Left lung (tissue), 10 donors: ENCODE data around the gene SPIN1. TPM values are rescaled to one million over a fixed set of nuclear protein-coding genes. Genes with fewer than 3 reads are reported as not detected.

ENCODE experiments used
- ATAC-seq: fragments of 200-7000 bp; cut with Tn5 transposase; one replicate; pipeline ENCODE4 v1.9.1; 2020; ENCODE audit warnings: moderate library complexity
- DNase-seq, 4 donors: peaks; one replicate each; pipeline ENCODE4 v3.0.0-alpha.2; 2013 to 2020
- H3K27ac ChIP-seq, 2 donors: fragments of 200-600 bp; sonication (generic) in 1 of 2; one replicate each; pipeline versions ENCODE4 v1.5.0 to v1.8.0; 2020 to 2021
- H3K27me3 ChIP-seq, 2 donors: fragments of 200-600 bp; sonication (generic) in 1 of 2; one replicate each; pipeline versions ENCODE4 v1.5.0 to v1.8.0; 2020 to 2021
- H3K36me3 ChIP-seq, 2 donors: fragments of 200-600 bp; sonication (generic) in 1 of 2; one replicate each; pipeline versions ENCODE4 v1.5.0 to v1.8.0; 2020 to 2021
- H3K4me1 ChIP-seq, 2 donors: fragments of 200-600 bp; one replicate each; pipeline ENCODE4 v1.8.0; 2021
- H3K4me3 ChIP-seq, 2 donors: fragments of 200-600 bp; sonication (generic) in 1 of 2; one replicate each; pipeline versions ENCODE4 v1.5.0 to v1.8.0; 2020 to 2021; ENCODE audit warnings: mild to moderate bottlenecking in 1 of 2
- H3K9me3 ChIP-seq, 2 donors: fragments of 200-600 bp; sonication (generic) in 1 of 2; one replicate each; pipeline versions ENCODE4 v1.5.0 to v1.8.0; 2020 to 2021
- CTCF ChIP-seq, 2 donors: fragments of 200-600 bp; sonication (generic) in 1 of 2; IDR thresholded peaks; one replicate each; pipeline versions ENCODE4 v1.5.0 to v1.8.0; 2021; ENCODE audit warnings: antibody characterized with exemption in 2 of 2
- intact Hi-C, 2 donors: fragments of 100-400 bp; cut with DNase I; formaldehyde crosslinking; loops; one replicate each; pipeline versions ENCODE4 v1.11.2 to v1.14.2; 2022
- polyA plus RNA-seq, 6 donors: library from polyadenylated mRNA; unstranded; fragments of 120-200 nt; gene quantifications; one replicate each; pipeline ENCODE4 v1.2.1, GENCODE V29; 2013; ENCODE audit not compliant: insufficient read length in 6 of 6
- total RNA-seq, 2 donors: library from RNA; stranded (reverse); fragmentation: NEBNext Ultra II Directional; extraction: Animal tissue kit (Norgen Biotek cat#: 25700); gene quantifications; one replicate each; pipeline ENCODE4 v1.2.1, GENCODE V29; 2021
- donor health status: DM: no; HTN: yes; CAD: no.
- donor health status: DM: no; HTN: no; CAD: no.

Gene SPIN1
- total and polyA plus RNA-seq, 8 donors = 56.1 to 171 (median 152) TPM

- ATAC-seq = no peak
These were observed 114.3 kb downstream of the SPIN1 start for GRCh38 chr9:88502552-88503034.

GRCh38 chr9:88503081-88503844 is 115.0 kb downstream of the SPIN1 start:
- Histone ChIP-seq H3K36me3 (no peaks in the 10 kb centered on the region), H3K4me3 (no peak overlapping the region), H3K9me3 (peaks cover 0 to 1% of the 10 kb centered on the region in 2 donors), H3K27ac (no peak overlapping the region), H3K27me3 (no peaks in the 10 kb centered on the region), H3K4me1 (no peaks in the 10 kb centered on the region)
- no peak for TF ChIP-seq CTCF (IDR thresholded peaks at IDR 0.05)
- DNase-seq (no peak), ATAC-seq (no peak)
- intact Hi-C loops = no loop called here

More at GRCh38 chr9:88502552-88503034, 114.3 kb downstream of the SPIN1 start:
- no peak overlapping the region for H3K27ac ChIP-seq
- no peak for TF ChIP-seq CTCF (IDR thresholded peaks at IDR 0.05)
- no peaks in the 10 kb centered on the region for H3K36me3 ChIP-seq
- no peaks in the 10 kb centered on the region for H3K27me3 ChIP-seq
- DNase-seq = no peak
- no peaks in the 10 kb centered on the region for H3K4me1 ChIP-seq
- no peaks in the 10 kb centered on the region for H3K9me3 ChIP-seq
- H3K4me3 ChIP-seq = no peak overlapping the region
- intact Hi-C loops = no loop called here

GRCh38 chr9:88503845-88504764 is 115.9 kb downstream of the SPIN1 start:
- Histone ChIP-seq H3K27ac (no peak overlapping the region), H3K4me1 (no peaks in the 10 kb centered on the region), H3K4me3 (no peak overlapping the region), H3K36me3 (no peaks in the 10 kb centered on the region), H3K27me3 (no peaks in the 10 kb centered on the region), H3K9me3 (peaks cover 0 to 7% of the 10 kb centered on the region in 2 donors)
- ATAC-seq (no peak), DNase-seq (no peak)
- intact Hi-C loops = no loop called here
- no peak for TF ChIP-seq CTCF (IDR thresholded peaks at IDR 0.05)

GRCh38 chr9:88508326-88508725 is 120.1 kb downstream of the SPIN1 start:
- no peak for ATAC-seq
- intact Hi-C loops = no loop called here
- H3K4me1 ChIP-seq = no peaks in the 10 kb centered on the region

More at GRCh38 chr9:88508326-88508725, 120.1 kb downstream of the SPIN1 start:
- TF ChIP-seq CTCF (IDR thresholded peaks at IDR 0.05) = no peak
- Histone ChIP-seq H3K9me3 (peaks cover 0 to 7% of the 10 kb centered on the region in 2 donors), H3K27me3 (no peaks in the 10 kb centered on the region), H3K36me3 (no peaks in the 10 kb centered on the region), H3K4me3 (no peak overlapping the region), H3K27ac (no peak overlapping the region)
- no peak for DNase-seq
